ENCODE measurements around the gene ZSWIM5.

GRCh38 chr1:45148209-45148825 lies 58.1 kb downstream of the ZSWIM5 start:
- TF ChIP-seq POLR2A (IDR thresholded peaks at IDR 0.05): no peak
- TF ChIP-seq CTCF (IDR thresholded peaks at IDR 0.05): no peak

All from transverse colon (tissue), 3 donors.